H1 (cell line): ENCODE measurements around the gene SMARCA4. TPM values are rescaled to one million over a fixed set of nuclear protein-coding genes. Genes with fewer than 3 reads are reported as not detected.

Source experiments
- CTCF ChIA-PET: fragments of 300-600 bp; sonication (Branson Sonifier 250); formaldehyde crosslinking; loops from one replicate; lab custom pipeline; 2021; ENCODE audit not compliant: partially characterized antibody; lab: Charles Lee
- POLR2A ChIA-PET: fragments of 300-600 bp; sonication (Branson Sonifier 250); formaldehyde crosslinking; loops from one replicate; lab custom pipeline; 2021; ENCODE audit warnings: inconsistent platforms; ENCODE audit not compliant: partially characterized antibody; lab: Charles Lee
- DNase-seq, 2 experiments: peaks; one replicate each; pipeline versions ENCODE4 v3.0.0 to v3.0.0-alpha.2; 2010 to 2022; ENCODE audit warnings: low spot score in 2 of 2, low read depth in 1 of 2, mixed read lengths in 1 of 2
- FAIRE-seq: peaks from 2 replicates; lab custom pipeline; 2011; peaks lifted over from hg19 to GRCh38; lab: Jason Lieb, UNC
- H2AFZ ChIP-seq: 2 replicates; pipeline ENCODE4 v1.8.1; 2012; ENCODE audit warnings: low read length, inconsistent platforms
- H2AK5ac ChIP-seq: 2 replicates; pipeline ENCODE4 v1.6.1; 2013; ENCODE audit warnings: low read depth, low read length
- H2BK120ac ChIP-seq: replicated peaks from 2 replicates; pipeline ENCODE3; 2013; ENCODE audit warnings: low read depth, low read length, inconsistent platforms
- H2BK12ac ChIP-seq: 2 replicates; pipeline ENCODE4 v1.6.1; 2013; ENCODE audit warnings: low read depth, low read length
- H2BK15ac ChIP-seq: 2 replicates; pipeline ENCODE4 v1.6.1; 2013; ENCODE audit warnings: low read length
- H2BK20ac ChIP-seq: 2 replicates; pipeline ENCODE4 v1.6.1; 2013; ENCODE audit warnings: low read length
- H2BK5ac ChIP-seq: 2 replicates; pipeline ENCODE4 v1.6.1; 2013; ENCODE audit warnings: low read depth, low read length
- H3K14ac ChIP-seq: 2 replicates; pipeline ENCODE4 v1.6.1; 2013; ENCODE audit warnings: inconsistent platforms; ENCODE audit not compliant: insufficient read length
- H3K18ac ChIP-seq: 2 replicates; pipeline ENCODE4 v1.6.1; 2013; ENCODE audit warnings: low read length; ENCODE audit errors: extremely low read depth
- H3K23ac ChIP-seq: 2 replicates; pipeline ENCODE4 v1.6.1; 2013; ENCODE audit warnings: inconsistent platforms; ENCODE audit not compliant: insufficient read length
- H3K23me2 ChIP-seq: 2 replicates; pipeline ENCODE4 v1.6.1; 2013; ENCODE audit warnings: low read depth, low read length
- H3K27ac ChIP-seq: 2 replicates; pipeline ENCODE4 v1.6.1; 2011; ENCODE audit warnings: low read depth, low read length, inconsistent platforms
- H3K27me3 ChIP-seq, 4 experiments: replicated peaks in 1 of 4; 1 replicate in 1 of 4; 2 replicates in 3 of 4; pipeline versions ENCODE4 v1.6.1 to v1.8.1; 2011 to 2013; ENCODE audit warnings: low read length in 3 of 4, mild to moderate bottlenecking in 3 of 4, inconsistent platforms in 2 of 4, mixed read lengths in 2 of 4, moderate library complexity in 1 of 4; ENCODE audit not compliant: control insufficient read depth in 3 of 4, insufficient read depth in 3 of 4; ENCODE audit errors: extremely low read depth in 1 of 4
- H3K36me3 ChIP-seq, 4 experiments: 2 replicates each; pipeline versions ENCODE4 v1.6.1 to v1.8.1; 2011 to 2013; ENCODE audit warnings: mild to moderate bottlenecking in 4 of 4, low read length in 3 of 4, moderate library complexity in 2 of 4, control low read depth in 1 of 4, inconsistent platforms in 1 of 4; ENCODE audit not compliant: insufficient read depth in 4 of 4, control insufficient read depth in 2 of 4
- H3K4ac ChIP-seq: replicated peaks from 2 replicates; pipeline ENCODE3; 2013; ENCODE audit warnings: low read length, low read depth, mixed read lengths, inconsistent platforms; ENCODE audit not compliant: insufficient read length
- H3K4me1 ChIP-seq, 4 experiments: replicated peaks in 1 of 4; 1 replicate in 1 of 4; 2 replicates in 3 of 4; pipeline versions ENCODE4 v1.6.1 to v1.8.1; 2011 to 2013; ENCODE audit warnings: low read length in 3 of 4, inconsistent platforms in 2 of 4, mixed read lengths in 1 of 4; ENCODE audit not compliant: insufficient read depth in 4 of 4, control insufficient read depth in 3 of 4
- H3K4me2 ChIP-seq, 2 experiments: 2 replicates each; pipeline versions ENCODE4 v1.6.1 to v1.8.1; 2011 to 2013; ENCODE audit warnings: low read depth in 2 of 2, low read length in 2 of 2, control low read depth in 1 of 2, inconsistent platforms in 1 of 2, mild to moderate bottlenecking in 1 of 2; ENCODE audit not compliant: insufficient read depth in 1 of 2
- H3K4me3 ChIP-seq, 4 experiments: fragments of 200-600, 300-600 bp in 1 of 4; sonication (generic), shearing (Covaris generic), sonication (Bioruptor Twin) in 1 of 4; 2 replicates each; pipeline versions ENCODE4 v1.5.1 to v1.8.1; 2011 to 2016; ENCODE audit warnings: low read length in 4 of 4, low read depth in 3 of 4, control low read depth in 2 of 4, inconsistent platforms in 2 of 4, mild to moderate bottlenecking in 2 of 4, mixed read lengths in 1 of 4, moderate library complexity in 1 of 4; ENCODE audit not compliant: insufficient read depth in 2 of 4; ENCODE audit errors: extremely low read depth in 1 of 4
- H3K56ac ChIP-seq: replicated peaks from 2 replicates; pipeline ENCODE3; 2013; ENCODE audit warnings: low read depth, mild to moderate bottlenecking, mixed read lengths, low read length, inconsistent platforms; ENCODE audit not compliant: insufficient read length
- H3K79me1 ChIP-seq: 2 replicates; pipeline ENCODE4 v1.6.1; 2013; ENCODE audit warnings: low read depth, low read length, control low read depth
- H3K79me2 ChIP-seq, 2 experiments: 2 replicates each; pipeline versions ENCODE4 v1.6.1 to v1.8.1; 2012 to 2013; ENCODE audit warnings: low read length in 2 of 2, mild to moderate bottlenecking in 2 of 2, inconsistent platforms in 1 of 2; ENCODE audit not compliant: insufficient read depth in 2 of 2, control insufficient read depth in 1 of 2
- H3K9ac ChIP-seq, 4 experiments: replicated peaks in 1 of 4; 1 replicate in 1 of 4; 2 replicates in 3 of 4; pipeline versions ENCODE4 v1.6.1 to v1.8.1; 2011 to 2013; ENCODE audit warnings: low read depth in 3 of 4, low read length in 3 of 4, control low read depth in 2 of 4, mild to moderate bottlenecking in 2 of 4, moderate library complexity in 2 of 4, inconsistent platforms in 1 of 4; ENCODE audit errors: extremely low read depth in 1 of 4
- H3K9me3 ChIP-seq, 2 experiments: 2 replicates each; pipeline versions ENCODE4 v1.6.1 to v1.8.1; 2012 to 2013; ENCODE audit warnings: mild to moderate bottlenecking in 2 of 2, moderate library complexity in 2 of 2, control low read depth in 1 of 2, inconsistent platforms in 1 of 2, low read depth in 1 of 2, low read length in 1 of 2, mixed read lengths in 1 of 2; ENCODE audit not compliant: insufficient read depth in 2 of 2
- H4K20me1 ChIP-seq, 2 experiments: replicated peaks in 1 of 2; 2 replicates each; pipeline versions ENCODE3 to v1.8.1; 2011 to 2013; ENCODE audit warnings: inconsistent platforms in 2 of 2, low read length in 2 of 2, mild to moderate bottlenecking in 1 of 2; ENCODE audit not compliant: insufficient read depth in 2 of 2, control insufficient read depth in 1 of 2
- H4K5ac ChIP-seq: 2 replicates; pipeline ENCODE4 v1.6.1; 2013; ENCODE audit warnings: low read length, low read depth, mixed read lengths, inconsistent platforms; ENCODE audit not compliant: insufficient read length
- H4K8ac ChIP-seq: 2 replicates; pipeline ENCODE4 v1.8.0; 2013; ENCODE audit warnings: mild to moderate bottlenecking, moderate library complexity, low read length, inconsistent platforms; ENCODE audit not compliant: insufficient read depth; ENCODE audit errors: extremely low read depth
- H4K91ac ChIP-seq: replicated peaks from 2 replicates; pipeline ENCODE3; 2013; ENCODE audit warnings: low read length, mixed read lengths, inconsistent platforms; ENCODE audit not compliant: insufficient read length
- HDAC6 ChIP-seq: IDR thresholded peaks from one replicate; pipeline ENCODE4 v1.7.1; 2012; ENCODE audit warnings: low read depth, mild to moderate bottlenecking, inconsistent platforms, low read length, moderate library complexity
- SUZ12 ChIP-seq: fragments of 200-600 bp; sonication (generic); IDR thresholded peaks from 2 replicates; pipeline ENCODE4 v1.6.1; 2012; ENCODE audit warnings: mild to moderate bottlenecking, inconsistent platforms, low read length, moderate library complexity, mixed read lengths
- TEAD4 ChIP-seq: IDR thresholded peaks from 2 replicates; pipeline ENCODE4 v1.6.1; 2012; ENCODE audit warnings: low read depth, low read length, inconsistent platforms, mixed read lengths
- WGBS, 2 experiments: shearing (Covaris generic) in 1 of 2; methylation state at CpG; one replicate each; pipeline versions ENCODE4 v1.1.6 to v1.1.7; 2013 to 2015; ENCODE audit warnings: low lambda C conversion rate in 2 of 2, mixed read lengths in 2 of 2, inconsistent platforms in 1 of 2, low coverage in 1 of 2, missing lambda C conversion rate in 1 of 2; ENCODE audit not compliant: insufficient replicate concordance in 2 of 2, insufficient coverage in 1 of 2, insufficient read length in 1 of 2; ENCODE audit errors: extremely low coverage in 1 of 2, missing lambda C conversion rate in 1 of 2; 5-methylcytosine and 5-hydroxymethylcytosine counted together
- polyA plus RNA-seq, 7 experiments: library from polyadenylated mRNA; depleted of rRNA in 3 of 7; stranded (reverse) in 5 of 7; unstranded in 2 of 7; fragments of >200 nt in 5 of 7; fragments of 200-250 nt in 2 of 7; gene quantifications; 1 replicate in 5 of 7; 2 replicates in 1 of 7; 4 replicates in 1 of 7; pipeline versions ENCODE4 v1.2.1 to v1.2.3, GENCODE V29; 2011 to 2013; ENCODE audit warnings: missing spikeins in 2 of 7, mixed read lengths in 2 of 7
- total RNA-seq: library from RNA; stranded (reverse); fragmentation: NEBNext Ultra II Directional; extraction: Animal tissue kit (Norgen Biotek cat#: 25700); gene quantifications from 2 replicates; pipeline ENCODE4 v1.2.1, GENCODE V29; 2021
- TF ChIP-seq, protein P1 (sequence below): IDR thresholded peaks from 2 replicates; pipeline ENCODE4 v1.6.1; 2011; ENCODE audit warnings: low read length, improper control_type of control experiment

Gene SMARCA4
- total and polyA plus RNA-seq, 2 of the 8 experiments (the other 6 are each of a cell fraction or from before 2014, with no cell fraction given) = 86.4 to 263 TPM

DNA sequence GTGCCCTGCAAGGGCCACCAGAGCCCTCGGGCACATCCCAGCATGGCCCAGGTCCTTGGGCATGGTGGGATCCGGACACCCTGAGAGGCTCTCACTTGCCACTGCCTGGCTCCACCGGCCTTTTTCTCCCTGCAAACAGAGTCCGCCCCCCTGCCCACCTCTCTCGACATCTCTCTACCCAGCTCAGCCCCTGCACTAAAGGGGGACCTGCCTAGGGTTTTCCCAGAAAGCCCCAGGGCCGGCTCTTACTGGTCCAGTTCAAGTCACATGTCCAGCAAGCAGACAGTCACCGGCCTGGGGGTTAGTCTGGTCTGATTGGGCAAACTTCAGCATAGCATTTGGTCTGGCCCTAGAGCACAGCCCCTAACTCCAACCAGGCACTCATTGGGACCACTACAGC, 52.9 kb downstream of the SMARCA4 start:
- Histone ChIP-seq H3K36me3 (peaks cover 40 to 83% (median 68%) of the 10 kb centered on the region in 4 experiments), H3K79me1 (peaks cover 5% of the 10 kb centered on the region), H3K4me1 (no peaks in the 10 kb centered on the region), H2BK15ac (no peak overlapping the region), H3K4ac (no peak overlapping the region), H4K8ac (no peak overlapping the region; the same call in 1 of the 2 replicates), H2BK120ac (no peak overlapping the region), H4K91ac (no peak overlapping the region), H2AK5ac (no peak overlapping the region), H3K79me2 (no peaks in the 10 kb centered on the region), H3K56ac (no peak overlapping the region), H2AFZ (no peak overlapping the region), H2BK12ac (no peak overlapping the region), H3K23ac (no peak overlapping the region), H3K9me3 (no peaks in the 10 kb centered on the region), H3K23me2 (no peaks in the 10 kb centered on the region), H4K20me1 (peaks cover 7 to 22% of the 10 kb centered on the region in 2 experiments), H4K5ac (no peak overlapping the region), H3K27me3 (no peaks in the 10 kb centered on the region), H3K4me3 (no peak overlapping the region), H2BK5ac (no peak overlapping the region; the same call in 1 of the 2 replicates), H3K14ac (no peak overlapping the region), H3K27ac (no peak overlapping the region), H3K9ac (no peak overlapping the region), H2BK20ac (no peak overlapping the region), H3K18ac (no peak overlapping the region), H3K4me2 (no peak overlapping the region)
- FAIRE-seq = no peak
- no peak for DNase-seq
- CTCF ChIA-PET = interaction anchor here (1.2 to 2.0 kb wide), 5 partner anchors 14 to 113 kb away, joined by 3 to 7 read pairs (median 4); no protein-coding TSS in a partner anchor
- WGBS, 2 experiments = 89% methylated on average over 6 of the region's 7 CpGs; no CpG with 5 or more reads in 1 of the 2 experiments
- POLR2A ChIA-PET = interaction anchor here (1.1 kb wide), 1 partner anchor 12 kb away, joined by 3 read pairs; no protein-coding TSS in a partner anchor
- no peak for TF ChIP-seq TEAD4
- TF ChIP-seq, protein P1, sequence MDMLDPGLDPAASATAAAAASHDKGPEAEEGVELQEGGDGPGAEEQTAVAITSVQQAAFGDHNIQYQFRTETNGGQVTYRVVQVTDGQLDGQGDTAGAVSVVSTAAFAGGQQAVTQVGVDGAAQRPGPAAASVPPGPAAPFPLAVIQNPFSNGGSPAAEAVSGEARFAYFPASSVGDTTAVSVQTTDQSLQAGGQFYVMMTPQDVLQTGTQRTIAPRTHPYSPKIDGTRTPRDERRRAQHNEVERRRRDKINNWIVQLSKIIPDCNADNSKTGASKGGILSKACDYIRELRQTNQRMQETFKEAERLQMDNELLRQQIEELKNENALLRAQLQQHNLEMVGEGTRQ = no peak
- TF ChIP-seq HDAC6 = no peak
- TF ChIP-seq SUZ12 = no peak
